Muscle of leg (tissue), 11 donors: ENCODE results near the gene ATG101. TPM values are rescaled to one million over a fixed set of nuclear protein-coding genes. Genes with fewer than 3 reads are reported as not detected.

Experiments used
- DNase-seq: peaks from one replicate; pipeline ENCODE4 v3.0.0; 2013
- H3K27ac ChIP-seq: one replicate; pipeline ENCODE4 v1.5.1; 2013; ENCODE audit warnings: mild to moderate bottlenecking, low read length, control low read depth
- H3K27me3 ChIP-seq: one replicate; pipeline ENCODE4 v1.6.1; 2013; ENCODE audit warnings: low read length; ENCODE audit not compliant: control insufficient read depth, insufficient read depth
- H3K36me3 ChIP-seq: one replicate; pipeline ENCODE4 v1.6.1; 2013; ENCODE audit warnings: low read length; ENCODE audit not compliant: control insufficient read depth, insufficient read depth
- H3K4me1 ChIP-seq: one replicate; pipeline ENCODE4 v1.6.1; 2013; ENCODE audit warnings: low read length; ENCODE audit not compliant: control insufficient read depth, insufficient read depth
- H3K4me3 ChIP-seq: one replicate; pipeline ENCODE4 v1.5.1; 2013; ENCODE audit warnings: low read length, control low read depth
- H3K9me3 ChIP-seq: replicated peaks from 2 replicates; pipeline ENCODE4 v1.6.1; 2013; ENCODE audit warnings: low read depth, low read length; ENCODE audit not compliant: control insufficient read depth
- WGBS: methylation state at CpG from one replicate; pipeline ENCODE4 v1.1.5; 2013; ENCODE audit warnings: missing lambda C conversion rate; ENCODE audit not compliant: insufficient coverage; 5-methylcytosine and 5-hydroxymethylcytosine counted together
- polyA plus RNA-seq, 8 donors: library from polyadenylated mRNA; unstranded; fragments of 120-200 nt; gene quantifications; one replicate each; pipeline versions ENCODE4 v1.2.1 to v1.2.3, GENCODE V29; 2013; ENCODE audit warnings: inconsistent platforms in 1 of 8, low replicate concordance in 1 of 8; ENCODE audit not compliant: insufficient read length in 8 of 8, insufficient read depth in 1 of 8
- total RNA-seq: library from RNA; stranded (reverse); fragments of 120-200 nt; gene quantifications from one replicate; pipeline ENCODE4 v1.2.4, GENCODE V29; 2013

ATG101 gene
- total and polyA plus RNA-seq, 9 donors = 25.4 to 36.9 (median 29.6) TPM

DNA sequence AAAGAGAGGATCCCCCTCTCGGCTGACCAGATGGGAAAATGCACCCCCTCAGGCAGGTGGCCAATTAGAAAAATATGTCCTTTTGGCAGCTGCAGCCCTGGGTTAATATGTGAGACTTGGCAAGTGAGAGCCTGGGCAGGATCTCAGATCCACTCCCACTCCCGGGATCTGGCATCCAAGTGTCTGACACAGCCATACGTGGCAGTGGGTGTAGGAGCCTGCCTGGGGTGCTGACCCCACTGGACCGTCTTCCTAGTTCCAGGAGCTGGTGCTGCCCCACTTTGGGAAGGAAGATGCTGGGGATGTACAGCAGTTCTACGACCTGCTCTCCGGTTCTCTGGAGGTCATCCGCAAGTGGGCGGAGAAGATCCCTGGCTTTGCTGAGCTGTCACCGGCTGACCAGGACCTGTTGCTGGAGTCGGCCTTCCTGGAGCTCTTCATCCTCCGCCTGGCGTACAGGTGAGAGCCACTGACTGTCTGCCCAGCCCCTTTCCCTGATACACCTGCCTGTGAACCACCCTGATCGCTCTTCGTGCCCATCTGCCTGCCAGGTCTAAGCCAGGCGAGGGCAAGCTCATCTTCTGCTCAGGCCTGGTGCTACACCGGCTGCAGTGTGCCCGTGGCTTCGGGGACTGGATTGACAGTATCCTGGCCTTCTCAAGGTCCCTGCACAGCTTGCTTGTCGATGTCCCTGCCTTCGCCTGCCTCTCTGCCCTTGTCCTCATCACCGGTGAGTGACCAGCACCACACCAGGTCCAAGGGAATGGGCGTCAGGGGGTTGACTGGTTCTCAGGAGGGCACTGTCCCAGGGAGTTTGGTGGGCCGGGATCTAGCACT lies 12.8 kb upstream of the ATG101 start:
- DNase-seq = peak; percentile 74
- peaks cover 46% of the 10 kb centered on the region for H3K4me1 ChIP-seq
- H3K27me3 ChIP-seq = peaks cover 2% of the 10 kb centered on the region
- no peak overlapping the region for H3K4me3 ChIP-seq
- no peak overlapping the region for H3K27ac ChIP-seq
- peaks cover 42% of the 10 kb centered on the region for H3K36me3 ChIP-seq
- no peaks in the 10 kb centered on the region for H3K9me3 ChIP-seq
- 75% methylated on average over 22 of the region's 23 CpGs for WGBS

DNA sequence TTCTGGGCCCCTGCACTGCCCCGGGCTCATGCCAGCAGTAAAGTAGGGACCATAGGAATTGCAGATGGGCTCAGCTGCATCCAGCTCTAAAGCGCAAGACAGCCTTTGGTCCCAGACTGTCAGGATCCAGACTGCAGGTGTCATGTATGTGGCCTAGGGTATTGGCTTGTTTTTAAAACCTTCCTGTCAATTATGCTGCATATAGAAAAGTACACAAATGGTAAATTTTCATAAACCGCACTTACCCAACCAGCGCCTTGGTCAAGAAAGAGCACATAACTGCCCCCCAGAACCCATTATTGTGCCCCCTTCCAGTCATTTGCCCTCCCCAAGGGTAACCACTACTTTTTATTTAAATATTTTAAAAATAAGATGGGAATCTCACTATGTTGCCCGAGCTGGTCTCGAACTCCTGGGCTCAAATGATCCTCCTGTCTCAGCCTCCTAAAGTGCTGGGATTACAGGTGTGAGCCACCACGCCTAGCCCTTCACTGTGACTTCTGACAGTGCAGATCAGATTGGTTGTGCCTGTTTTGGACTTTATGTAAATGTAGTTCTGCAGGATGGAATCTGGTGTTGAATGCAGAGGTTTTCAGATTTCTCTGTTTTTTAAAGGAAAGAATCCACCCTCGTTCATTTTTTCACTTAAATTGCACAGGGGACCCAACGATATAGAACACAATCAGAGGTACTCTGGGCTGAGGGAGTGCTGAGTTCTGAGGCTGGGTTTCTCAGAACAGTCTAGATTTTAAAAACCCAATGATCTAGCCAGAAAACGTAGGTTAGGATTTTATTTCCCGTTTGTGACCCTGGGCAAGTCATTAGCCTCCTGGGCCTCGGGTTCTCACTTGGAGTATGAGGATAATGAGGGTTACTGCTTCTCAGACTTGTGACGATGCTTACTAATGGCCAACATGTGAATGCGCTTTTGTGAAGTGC lies 11.9 kb upstream of the ATG101 start:
- Histone ChIP-seq H3K4me3 (no peak overlapping the region), H3K9me3 (no peaks in the 10 kb centered on the region), H3K27ac (no peak overlapping the region), H3K36me3 (peaks cover 42% of the 10 kb centered on the region), H3K27me3 (peaks cover 2% of the 10 kb centered on the region), H3K4me1 (peaks cover 50% of the 10 kb centered on the region)
- 81% methylated on average over 8 of the region's 14 CpGs for WGBS
- DNase-seq = peak; percentile 22

DNA sequence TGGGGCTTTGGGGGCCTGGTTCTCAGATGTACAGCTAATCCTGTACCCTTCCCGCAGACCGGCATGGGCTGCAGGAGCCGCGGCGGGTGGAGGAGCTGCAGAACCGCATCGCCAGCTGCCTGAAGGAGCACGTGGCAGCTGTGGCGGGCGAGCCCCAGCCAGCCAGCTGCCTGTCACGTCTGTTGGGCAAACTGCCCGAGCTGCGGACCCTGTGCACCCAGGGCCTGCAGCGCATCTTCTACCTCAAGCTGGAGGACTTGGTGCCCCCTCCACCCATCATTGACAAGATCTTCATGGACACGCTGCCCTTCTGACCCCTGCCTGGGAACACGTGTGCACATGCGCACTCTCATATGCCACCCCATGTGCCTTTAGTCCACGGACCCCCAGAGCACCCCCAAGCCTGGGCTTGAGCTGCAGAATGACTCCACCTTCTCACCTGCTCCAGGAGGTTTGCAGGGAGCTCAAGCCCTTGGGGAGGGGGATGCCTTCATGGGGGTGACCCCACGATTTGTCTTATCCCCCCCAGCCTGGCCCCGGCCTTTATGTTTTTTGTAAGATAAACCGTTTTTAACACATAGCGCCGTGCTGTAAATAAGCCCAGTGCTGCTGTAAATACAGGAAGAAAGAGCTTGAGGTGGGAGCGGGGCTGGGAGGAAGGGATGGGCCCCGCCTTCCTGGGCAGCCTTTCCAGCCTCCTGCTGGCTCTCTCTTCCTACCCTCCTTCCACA lies 11.0 kb upstream of the ATG101 start:
- Histone ChIP-seq H3K9me3 (no peaks in the 10 kb centered on the region), H3K4me1 (peaks cover 57% of the 10 kb centered on the region), H3K27me3 (peaks cover 2% of the 10 kb centered on the region), H3K4me3 (no peak overlapping the region), H3K27ac (no peak overlapping the region), H3K36me3 (peaks cover 42% of the 10 kb centered on the region)
- DNase-seq = peak; percentile 78
- 74% methylated on average over 14 of the region's 25 CpGs for WGBS

DNA sequence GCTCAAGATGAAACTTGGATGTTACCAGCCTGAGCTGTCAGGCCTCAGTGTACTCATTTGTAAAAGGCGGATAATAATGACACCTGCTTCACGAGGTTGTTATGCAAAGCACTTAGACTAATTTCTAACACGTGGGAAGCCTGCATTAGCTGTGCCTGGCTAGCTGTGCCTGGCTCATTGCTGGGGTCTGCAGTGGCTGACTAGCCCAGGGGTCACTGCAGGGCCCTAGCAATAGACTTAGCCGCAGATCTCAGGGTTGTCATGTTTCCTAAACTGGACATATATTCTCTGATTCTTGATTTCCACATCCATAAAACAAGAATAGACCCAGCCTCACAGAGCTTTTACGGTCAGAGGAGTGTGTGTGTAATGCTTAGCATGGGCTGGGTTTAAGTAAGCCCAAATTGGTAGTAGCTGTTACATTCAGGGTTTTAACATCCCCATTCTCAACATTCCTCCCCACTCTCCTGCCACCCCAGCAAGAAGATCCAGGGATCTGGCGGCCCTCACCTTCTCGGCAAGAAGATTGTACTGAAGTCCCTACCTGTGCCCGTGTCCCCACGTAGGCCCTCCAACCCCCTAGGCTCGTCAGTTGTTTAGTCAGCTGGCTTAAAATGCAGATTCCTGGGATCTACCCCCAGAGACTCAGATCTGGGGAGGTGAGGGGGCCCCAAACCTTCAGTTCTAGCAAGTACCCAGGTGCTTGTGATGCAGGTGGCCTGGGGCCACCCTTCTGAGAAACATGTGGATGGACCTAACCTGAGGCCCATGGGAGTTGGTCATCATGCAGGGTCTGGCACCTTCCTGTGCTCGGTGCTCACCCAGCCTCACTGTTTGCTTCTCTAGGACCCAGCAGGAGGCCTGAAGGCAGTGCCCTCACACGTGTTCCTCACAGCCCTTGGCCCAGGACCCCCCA lies 9.9 kb upstream of the ATG101 start:
- peaks cover 66% of the 10 kb centered on the region for H3K4me1 ChIP-seq
- peaks cover 35% of the 10 kb centered on the region for H3K36me3 ChIP-seq
- peak; percentile 88 for DNase-seq
- H3K9me3 ChIP-seq = no peaks in the 10 kb centered on the region
- WGBS = 62% methylated on average over 5 of the region's 12 CpGs
- no peak overlapping the region for H3K27ac ChIP-seq
- H3K27me3 ChIP-seq = peaks cover 2% of the 10 kb centered on the region
- H3K4me3 ChIP-seq = no peak overlapping the region

DNA sequence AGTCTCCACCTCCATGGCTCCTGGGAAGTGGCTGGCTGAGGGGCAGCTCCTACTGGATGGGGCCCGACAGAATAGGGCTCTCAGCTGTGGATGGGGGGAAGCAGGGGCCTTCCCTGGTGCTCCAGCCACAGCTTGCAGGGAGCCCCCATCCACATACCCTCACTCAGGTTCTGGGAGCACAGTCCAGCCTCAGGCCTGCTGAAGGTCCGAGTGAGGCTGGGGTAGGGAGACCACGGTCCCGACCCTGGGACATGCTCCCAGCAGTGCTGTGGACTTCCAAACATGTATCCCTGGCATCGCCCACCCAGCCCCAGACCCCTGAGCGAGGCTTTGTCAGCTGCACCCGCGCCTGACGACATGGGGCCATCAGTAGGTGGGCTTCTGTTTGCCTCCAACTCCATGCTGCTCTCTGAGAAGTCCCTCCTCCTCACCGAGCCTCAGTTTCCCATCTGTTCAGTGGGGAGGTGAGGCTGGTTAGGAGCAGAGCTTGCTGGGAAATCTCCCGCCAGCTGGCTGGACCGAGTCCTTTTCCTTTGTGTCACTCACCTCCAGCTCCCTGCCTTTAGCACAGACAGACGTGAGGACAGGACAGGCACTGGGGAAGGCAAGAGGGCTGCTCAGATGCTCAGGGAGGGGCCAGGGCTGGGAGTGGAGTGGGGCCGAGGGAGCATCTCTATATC lies 9.1 kb upstream of the ATG101 start:
- H3K27ac ChIP-seq = no peak overlapping the region
- 86% methylated on average over 7 of the region's 14 CpGs for WGBS
- no peak overlapping the region for H3K4me3 ChIP-seq
- peaks cover 69% of the 10 kb centered on the region for H3K4me1 ChIP-seq
- H3K27me3 ChIP-seq = peaks cover 2% of the 10 kb centered on the region
- H3K36me3 ChIP-seq = peaks cover 28% of the 10 kb centered on the region
- DNase-seq = peak; percentile 64
- H3K9me3 ChIP-seq = no peaks in the 10 kb centered on the region

DNA sequence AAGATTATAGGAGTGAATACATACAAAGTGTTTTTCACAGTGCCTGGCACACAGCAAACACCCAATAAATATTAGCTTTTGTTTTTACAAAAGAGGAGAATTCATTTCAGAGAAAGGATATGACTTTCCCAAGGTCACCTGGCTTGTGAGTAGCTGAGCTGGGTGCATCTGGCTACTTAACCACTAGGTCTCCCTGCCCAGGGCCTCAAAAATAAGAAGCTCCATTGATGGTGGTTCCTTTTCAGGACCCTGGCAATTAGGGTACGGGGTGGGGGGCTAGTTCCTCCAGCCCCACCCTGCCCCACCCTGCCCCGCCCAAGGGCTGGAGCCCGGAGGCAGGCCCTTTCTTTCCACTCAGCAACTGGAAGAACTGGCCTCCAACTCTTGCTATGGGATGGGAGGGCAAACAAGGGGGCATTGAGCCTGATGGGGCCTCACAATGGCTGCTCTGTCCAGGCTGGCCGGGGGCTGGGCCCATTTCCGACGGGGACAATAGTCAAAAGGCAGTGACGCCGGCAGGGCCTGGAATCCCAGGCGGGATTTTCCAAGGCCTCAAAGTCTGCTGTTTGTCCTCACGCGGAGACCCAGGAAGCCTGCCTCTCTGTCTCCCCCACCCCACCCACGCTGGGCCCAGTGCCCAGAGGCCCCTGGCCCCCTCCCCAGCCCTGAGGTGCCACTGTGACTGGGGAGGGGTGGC lies 8.2 kb upstream of the ATG101 start:
- Histone ChIP-seq H3K4me3 (no peak overlapping the region), H3K36me3 (peaks cover 19% of the 10 kb centered on the region), H3K4me1 (peaks cover 62% of the 10 kb centered on the region), H3K9me3 (no peaks in the 10 kb centered on the region), H3K27ac (peak overlapping the region; percentile 79), H3K27me3 (peaks cover 2% of the 10 kb centered on the region)
- peak; percentile 60 for DNase-seq
- 67% methylated on average over 8 of the region's 12 CpGs for WGBS

DNA sequence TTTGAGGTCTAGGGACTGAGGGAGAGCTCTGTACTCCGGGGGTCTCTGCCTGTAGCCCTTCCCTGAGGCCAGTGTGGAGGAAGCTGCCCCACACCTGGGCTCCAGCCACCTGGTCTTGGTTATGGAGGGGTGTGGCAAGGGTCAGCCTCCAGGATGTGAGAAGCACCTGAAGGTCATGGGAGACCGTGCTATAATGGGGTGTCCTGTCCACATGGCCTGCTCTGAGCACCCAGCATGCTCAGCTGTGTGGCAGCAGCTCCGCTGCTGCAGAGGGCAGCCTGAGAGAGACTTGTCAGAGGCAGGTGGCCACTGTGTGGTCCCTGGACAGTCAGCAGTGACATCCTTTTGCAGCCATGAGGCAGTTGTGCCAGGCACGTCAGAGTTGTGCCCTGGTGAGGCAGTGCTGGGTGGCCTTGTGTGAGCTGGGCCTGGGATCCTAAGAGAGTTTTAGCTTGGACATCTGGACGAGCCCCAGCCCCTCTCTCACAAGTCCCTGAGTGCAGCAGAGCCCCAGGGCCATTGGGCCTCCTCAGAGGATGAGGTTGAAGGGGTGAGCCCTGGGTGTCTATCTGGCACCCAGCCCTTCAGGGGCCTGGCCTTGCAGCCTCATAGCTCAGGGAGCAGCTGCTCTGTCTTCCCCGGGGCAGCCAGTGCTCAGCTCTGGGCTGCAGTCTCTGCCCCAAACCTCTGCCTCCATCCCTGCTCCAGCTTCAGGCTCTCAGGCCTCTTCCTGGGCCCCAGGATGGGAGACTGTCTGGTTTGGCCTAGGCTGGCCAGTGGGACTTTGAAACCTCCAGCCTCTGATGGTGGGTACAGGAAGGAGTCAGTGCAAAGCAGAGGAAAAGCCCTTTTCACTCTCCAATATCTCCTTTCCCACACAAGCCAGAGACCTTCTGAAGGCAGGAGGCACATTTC lies 7.4 kb upstream of the ATG101 start:
- Histone ChIP-seq H3K4me3 (no peak overlapping the region), H3K27ac (peak overlapping the region; percentile 79), H3K4me1 (peaks cover 54% of the 10 kb centered on the region), H3K27me3 (peaks cover 2% of the 10 kb centered on the region), H3K9me3 (no peaks in the 10 kb centered on the region), H3K36me3 (peaks cover 14% of the 10 kb centered on the region)
- DNase-seq = peak; percentile 56
- 50% methylated on average over 6 of the region's 6 CpGs for WGBS
